Measurements from ENCODE around the gene GTPBP10.

GTPBP10 gene

DNA sequence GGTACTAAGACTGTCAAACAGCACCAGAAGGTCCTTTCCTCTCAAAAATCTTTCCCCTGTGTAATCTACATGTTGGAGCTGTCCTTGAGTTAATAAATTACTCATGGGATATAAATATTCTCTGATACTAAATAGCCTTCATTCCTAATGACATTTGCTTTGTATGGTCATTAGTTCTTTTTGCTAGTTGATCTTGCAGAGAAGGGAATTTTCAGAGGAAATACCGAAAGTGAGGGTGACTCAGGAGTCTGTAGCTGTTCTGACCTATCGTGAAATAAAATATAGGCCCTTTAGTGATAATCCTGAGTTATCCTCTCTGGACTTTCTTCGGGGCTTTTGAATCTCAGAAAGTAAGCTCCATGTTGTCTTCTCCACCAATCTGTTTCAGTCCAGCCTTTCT, 37.3 kb downstream of the GTPBP10 start:
- TF ChIP-seq CTCF (IDR thresholded peaks at IDR 0.05; ENCODE audit: low read depth, low read length): no peak
- DNase-seq (ENCODE audit: extremely low read depth, low read depth): no peak

GRCh38 chr7:90384433-90384832, 37.9 kb downstream of the GTPBP10 start:
- no peak for DNase-seq (ENCODE audit: extremely low read depth, low read depth)
- no peak for TF ChIP-seq CTCF (IDR thresholded peaks at IDR 0.05; ENCODE audit: low read depth, low read length)

- no peak for DNase-seq (ENCODE audit: extremely low read depth, low read depth)
- no peak for TF ChIP-seq CTCF (IDR thresholded peaks at IDR 0.05; ENCODE audit: low read depth, low read length)
Observed at GRCh38 chr7:90387470-90388240, 41.1 kb downstream of the GTPBP10 start.

GRCh38 chr7:90390926-90391325, 44.4 kb downstream of the GTPBP10 start:
- no peak for DNase-seq (ENCODE audit: extremely low read depth, low read depth)
- TF ChIP-seq CTCF (IDR thresholded peaks at IDR 0.05; ENCODE audit: low read depth, low read length): no peak

DNA sequence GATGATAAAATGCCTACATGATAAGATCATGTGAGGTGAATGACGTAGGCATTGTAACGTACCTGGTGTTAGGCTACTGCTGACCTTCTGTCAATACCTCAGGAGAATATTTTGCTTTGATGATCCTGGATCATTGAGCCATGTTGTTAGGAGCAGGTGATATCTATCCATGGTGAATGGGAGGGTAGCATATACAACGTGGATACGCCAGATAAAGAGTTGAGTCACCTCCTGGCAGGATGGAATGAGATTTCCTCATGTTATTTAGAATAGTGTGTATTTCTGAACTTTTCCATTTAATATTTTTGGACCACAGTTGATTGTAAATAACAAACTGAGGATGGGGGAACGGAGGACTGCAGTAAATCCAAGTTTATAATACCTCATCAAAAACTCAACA, 45.0 kb downstream of the GTPBP10 start:
- TF ChIP-seq CTCF (IDR thresholded peaks at IDR 0.05; ENCODE audit: low read depth, low read length): no peak
- no peak for DNase-seq (ENCODE audit: extremely low read depth, low read depth)

DNA sequence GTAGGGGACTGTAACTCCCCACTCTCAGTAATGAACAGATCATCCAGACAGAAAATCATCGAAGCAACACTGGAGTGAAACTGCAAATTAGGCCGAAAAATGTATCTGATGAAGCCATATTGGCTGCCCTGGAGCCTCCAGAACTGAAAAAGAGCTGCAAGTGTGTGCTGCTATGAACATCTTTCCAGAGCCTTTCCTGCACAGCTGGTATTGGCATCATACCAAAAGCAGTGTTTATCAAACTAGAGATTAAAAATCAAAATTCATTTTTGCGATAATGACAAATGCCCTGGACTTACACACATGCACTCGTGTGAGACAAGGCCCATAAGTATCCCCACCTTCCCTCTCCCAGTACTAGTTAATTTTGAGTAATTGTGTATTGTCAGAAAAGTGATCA, 49.9 kb downstream of the GTPBP10 start:
- TF ChIP-seq CTCF (IDR thresholded peaks at IDR 0.05; ENCODE audit: low read depth, low read length): no peak

DNA sequence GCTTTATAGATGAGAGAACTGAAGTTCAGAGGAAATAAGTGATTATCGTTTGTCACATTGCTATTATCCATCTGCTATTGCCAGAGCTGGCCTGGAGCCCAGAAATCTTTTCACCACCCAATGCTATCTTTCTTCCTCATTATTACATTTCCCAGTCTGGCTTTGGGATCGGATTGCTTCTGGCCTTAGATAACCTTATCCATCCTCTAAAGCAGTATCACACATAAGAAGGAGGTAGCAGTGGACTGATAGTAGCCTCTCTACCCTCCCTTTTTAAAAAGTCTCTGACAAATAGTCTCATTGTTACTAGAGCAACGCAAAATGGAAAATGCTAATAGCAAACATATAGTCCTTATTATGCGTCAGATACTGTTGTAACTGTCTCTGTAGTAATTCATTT, 55.5 kb downstream of the GTPBP10 start:
- TF ChIP-seq CTCF (IDR thresholded peaks at IDR 0.05; ENCODE audit: low read depth, low read length): no peak

More for the DNA sequence above, 49.9 kb downstream of the GTPBP10 start:
- no peak for DNase-seq (ENCODE audit: extremely low read depth, low read depth)

More for the DNA sequence above, 55.5 kb downstream of the GTPBP10 start:
- DNase-seq (ENCODE audit: extremely low read depth, low read depth): no peak

All from AG09319 (cell line).